SK-N-SH treated with all-trans-retinoic acid at 6 μM for 48 hours (cell line): Measurements from ENCODE around the gene RAD51B.

Source experiments
- CSRNP3 ChIP-seq: fragments of 250-450 bp; sonication (Bioruptor Pico); IDR thresholded peaks from 2 replicates; pipeline ENCODE4 v1.5.1; 2021; ENCODE audit warnings: mild to moderate bottlenecking, moderate library complexity
- ISL1 ChIP-seq: fragments of 250-450 bp; sonication (Bioruptor Pico); IDR thresholded peaks from 2 replicates; pipeline ENCODE4 v2.1.2; 2022; ENCODE audit warnings: mild to moderate bottlenecking, moderate library complexity
- OSR1 ChIP-seq: fragments of 250-450 bp; sonication (Bioruptor Pico); IDR thresholded peaks from 2 replicates; pipeline ENCODE4 v1.8.0; 2022; ENCODE audit warnings: moderate library complexity, mild to moderate bottlenecking, inconsistent platforms
- PATZ1 ChIP-seq: fragments of 250-450 bp; sonication (Bioruptor Pico); IDR thresholded peaks from 2 replicates; pipeline ENCODE4 v1.8.0; 2020; ENCODE audit warnings: mild to moderate bottlenecking, moderate library complexity, borderline replicate concordance
- RARB ChIP-seq: fragments of 250-450 bp; sonication (Bioruptor Pico); IDR thresholded peaks from 2 replicates; pipeline ENCODE4 v1.8.0; 2021; ENCODE audit warnings: mild to moderate bottlenecking, moderate library complexity
- SNAI2 ChIP-seq: fragments of 250-450 bp; sonication (Bioruptor Pico); IDR thresholded peaks from 2 replicates; pipeline ENCODE4 v1.5.0; 2020; ENCODE audit warnings: mild to moderate bottlenecking, moderate library complexity
- ZFP3 ChIP-seq: fragments of 250-450 bp; sonication (Bioruptor Pico); IDR thresholded peaks from 2 replicates; pipeline ENCODE4 v1.5.0; 2020; ENCODE audit warnings: mild to moderate bottlenecking, moderate library complexity
- ZFP30 ChIP-seq: fragments of 450-650 bp; formaldehyde crosslinking; IDR thresholded peaks from 2 replicates; pipeline ENCODE4 v1.5.0; 2022; ENCODE audit warnings: mild to moderate bottlenecking, moderate library complexity

- TF ChIP-seq OSR1 (CRISPR knock-in tag) (no peak), SNAI2 (CRISPR knock-in tag) (no peak), PATZ1 (CRISPR knock-in tag) (no peak), ZFP30 (no peak), RARB (CRISPR knock-in tag) (no peak), ISL1 (CRISPR knock-in tag) (no peak), ZFP3 (CRISPR knock-in tag) (no peak), CSRNP3 (CRISPR knock-in tag) (no peak)
Measured at GRCh38 chr14:68195126-68195525, 375.5 kb downstream of the RAD51B start.
